HepG2 (cell line): Measurements from ENCODE around the gene LTB4R.

Experiments
- FOXA1 ChIP-seq, 2 experiments: fragments of 450-650 bp in 1 of 2; sonication (generic) in 1 of 2; formaldehyde crosslinking in 1 of 2; IDR thresholded peaks; 2 replicates each; pipeline versions ENCODE4 v1.4.0 to v1.6.1; 2016 to 2020; ENCODE audit warnings: missing genetic modification reagents in 1 of 2
- GTF2F1 ChIP-seq: fragments of 150-350 bp; IDR thresholded peaks from 2 replicates; pipeline ENCODE4 v1.6.1; 2014; ENCODE audit warnings: low read length

GRCh38 chr14:24291446-24292117, 19.7 kb upstream of the LTB4R start:
- TF ChIP-seq FOXA1 (IDR thresholded peaks at IDR 0.05) (no peak), FOXA1 (CRISPR knock-in tag; IDR thresholded peaks at IDR 0.05) (no peak), GTF2F1 (no peak)
